ENCODE results near the gene CDCA8. TPM values are rescaled to one million over a fixed set of nuclear protein-coding genes. Genes with fewer than 3 reads are reported as not detected.

Gene CDCA8
- total and polyA plus RNA-seq, 2 donors (not counting 3 experiments of a cell fraction or from before 2014, with no cell fraction given): 38.5 to 45.7 TPM

DNA sequence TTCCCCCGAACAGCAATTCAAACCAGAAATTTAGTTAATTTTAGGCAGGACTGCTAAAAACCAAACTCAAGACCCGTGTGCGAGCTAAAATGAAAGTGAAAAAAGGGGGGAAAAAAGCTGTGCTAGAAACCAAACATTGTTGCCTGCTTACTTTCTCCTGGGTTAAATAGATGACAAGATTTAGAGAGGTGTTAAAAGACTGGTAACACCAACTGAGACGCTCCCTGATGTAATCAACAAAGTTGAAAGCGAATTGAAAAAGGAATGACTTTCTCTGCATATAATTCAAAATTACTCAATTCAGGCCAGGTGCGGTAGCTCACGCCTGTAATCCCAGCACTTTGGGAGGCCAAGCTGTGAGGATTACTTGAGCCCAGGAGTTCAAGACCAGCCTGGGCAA, 6.8 kb downstream of the CDCA8 start:
- Histone ChIP-seq H3K36me3 (ENCODE audit: control insufficient read depth in 2 of 2, extremely low read depth in 1 of 2, insufficient read depth in 2 of 2, low read length in 2 of 2) (peaks cover 7 to 38% of the 10 kb centered on the region in 2 experiments), H3K27ac (ENCODE audit: insufficient read depth, low read depth, low read length) (no peak overlapping the region), H3K9ac (replicated peaks; ENCODE audit: extremely low read depth, insufficient read depth, low read length) (no peak overlapping the region), H3K27me3 (ENCODE audit: control insufficient read depth in 2 of 2, insufficient read depth in 2 of 2, low read length in 2 of 2) (no peaks in the 10 kb centered on the region), H3K9me3 (replicated peaks; ENCODE audit: control insufficient read depth, insufficient read depth, low read length) (no peaks in the 10 kb centered on the region), H2AFZ (ENCODE audit: low read depth, low read length) (no peak overlapping the region), H3K4me2 (ENCODE audit: insufficient read depth, low read length) (no peak overlapping the region), H4K20me1 (replicated peaks; ENCODE audit: control insufficient read depth, extremely low read depth, insufficient read depth, low read length) (no peaks in the 10 kb centered on the region), H3K4me1 (ENCODE audit: control insufficient read depth, extremely low read depth, insufficient read depth, low read length) (no peaks in the 10 kb centered on the region), H3K79me2 (ENCODE audit: control insufficient read depth, insufficient read depth, low read length) (peaks cover 31% of the 10 kb centered on the region), H3K9me1 (replicated peaks; ENCODE audit: control insufficient read depth, extremely low read depth, insufficient read depth, low read length) (no peaks in the 10 kb centered on the region), H3K4me3 (replicated peaks in 1 of 3; ENCODE audit: insufficient read depth in 1 of 3, low read depth in 1 of 3, low read length in 3 of 3) (no peak overlapping the region)
- POLR2A ChIA-PET: no interaction called here
- BruUV-seq (replicated peaks): no TSS peak
- CTCF ChIA-PET: no interaction called here
- FAIRE-seq (no peak), DNase-seq (ENCODE audit: low read depth, low spot score) (no peak)
- intact Hi-C loops (cut with micrococcal nuclease): no loop called here
- dilution Hi-C loops (cut with MboI; ENCODE audit: extremely low pct_ligation_motif_present, low sequenced_read_pairs): no loop called here
- TF ChIP-seq MYC (IDR thresholded peaks at IDR 0.05; ENCODE audit: low read depth, low read length) (no peak), GATA2 (IDR thresholded peaks at IDR 0.05; ENCODE audit: insufficient read depth, insufficient read length, low read depth, low read length) (no peak), JUN (IDR thresholded peaks at IDR 0.05; ENCODE audit: borderline replicate concordance, insufficient read depth, insufficient read length, low read depth) (no peak), POLR2AphosphoS5 (IDR thresholded peaks at IDR 0.05; ENCODE audit: insufficient read depth, low read depth, low read length) (no peak), POLR2A (IDR thresholded peaks at IDR 0.05; ENCODE audit: low read depth, low read length) (no peak), EZH2 (IDR thresholded peaks at IDR 0.05; ENCODE audit: borderline replicate concordance, low read depth, low read length, severe bottlenecking) (no peak), FOS (IDR thresholded peaks at IDR 0.05; ENCODE audit: borderline replicate concordance, insufficient read depth, low read length) (no peak)
- TF ChIP-seq, protein P1, sequence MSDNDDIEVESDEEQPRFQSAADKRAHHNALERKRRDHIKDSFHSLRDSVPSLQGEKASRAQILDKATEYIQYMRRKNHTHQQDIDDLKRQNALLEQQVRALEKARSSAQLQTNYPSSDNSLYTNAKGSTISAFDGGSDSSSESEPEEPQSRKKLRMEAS (IDR thresholded peaks at IDR 0.05; ENCODE audit: insufficient read depth, insufficient read length): no peak
- TF ChIP-seq, protein P2, sequence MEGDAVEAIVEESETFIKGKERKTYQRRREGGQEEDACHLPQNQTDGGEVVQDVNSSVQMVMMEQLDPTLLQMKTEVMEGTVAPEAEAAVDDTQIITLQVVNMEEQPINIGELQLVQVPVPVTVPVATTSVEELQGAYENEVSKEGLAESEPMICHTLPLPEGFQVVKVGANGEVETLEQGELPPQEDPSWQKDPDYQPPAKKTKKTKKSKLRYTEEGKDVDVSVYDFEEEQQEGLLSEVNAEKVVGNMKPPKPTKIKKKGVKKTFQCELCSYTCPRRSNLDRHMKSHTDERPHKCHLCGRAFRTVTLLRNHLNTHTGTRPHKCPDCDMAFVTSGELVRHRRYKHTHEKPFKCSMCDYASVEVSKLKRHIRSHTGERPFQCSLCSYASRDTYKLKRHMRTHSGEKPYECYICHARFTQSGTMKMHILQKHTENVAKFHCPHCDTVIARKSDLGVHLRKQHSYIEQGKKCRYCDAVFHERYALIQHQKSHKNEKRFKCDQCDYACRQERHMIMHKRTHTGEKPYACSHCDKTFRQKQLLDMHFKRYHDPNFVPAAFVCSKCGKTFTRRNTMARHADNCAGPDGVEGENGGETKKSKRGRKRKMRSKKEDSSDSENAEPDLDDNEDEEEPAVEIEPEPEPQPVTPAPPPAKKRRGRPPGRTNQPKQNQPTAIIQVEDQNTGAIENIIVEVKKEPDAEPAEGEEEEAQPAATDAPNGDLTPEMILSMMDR (IDR thresholded peaks at IDR 0.05; ENCODE audit: extremely low read depth in 1 of 2, insufficient read depth in 1 of 2, low read depth in 1 of 2, low read length in 2 of 2): no peak

All from endothelial cell of umbilical vein (primary cell).